Measurements from ENCODE around the gene FHL3.

FHL3 gene

DNA sequence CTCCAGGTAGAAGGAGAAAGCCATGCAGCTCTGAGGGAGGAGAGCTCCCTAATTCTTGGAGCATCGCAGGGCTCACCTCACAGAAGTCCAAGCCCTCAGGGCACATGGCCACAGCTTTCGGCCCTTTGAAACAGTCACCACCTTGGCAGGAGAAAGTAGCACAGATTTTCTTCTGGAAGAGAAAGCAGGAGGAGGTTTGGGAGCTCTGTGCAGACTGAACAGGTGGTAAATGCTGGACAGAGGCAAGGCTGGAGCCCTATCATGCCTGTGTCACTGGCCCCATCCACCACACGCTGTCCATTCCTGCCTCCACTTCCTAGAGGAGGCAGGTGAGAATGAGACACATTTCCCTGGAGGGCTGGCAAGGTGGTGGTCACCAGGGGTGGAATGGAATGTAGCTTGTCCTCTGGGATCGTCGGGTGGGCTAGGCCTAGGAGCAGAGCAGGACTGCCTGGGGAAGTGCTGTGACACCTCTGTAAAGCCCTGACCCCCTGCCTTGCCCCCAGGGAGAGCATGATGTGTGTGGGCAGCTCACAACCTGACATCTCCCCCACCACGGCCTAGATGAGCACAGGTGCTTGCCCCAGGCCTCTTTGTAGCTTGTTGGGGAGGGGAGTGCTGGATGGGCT lies 55.7 kb downstream of the FHL3 start:
- in situ Hi-C loops (cut with MboI; ENCODE audit: low pct_unique_long_range_greater_than_20kb, low sequenced_read_pairs, unreplicated experiment) = no loop called here
- TF ChIP-seq, protein P1, sequence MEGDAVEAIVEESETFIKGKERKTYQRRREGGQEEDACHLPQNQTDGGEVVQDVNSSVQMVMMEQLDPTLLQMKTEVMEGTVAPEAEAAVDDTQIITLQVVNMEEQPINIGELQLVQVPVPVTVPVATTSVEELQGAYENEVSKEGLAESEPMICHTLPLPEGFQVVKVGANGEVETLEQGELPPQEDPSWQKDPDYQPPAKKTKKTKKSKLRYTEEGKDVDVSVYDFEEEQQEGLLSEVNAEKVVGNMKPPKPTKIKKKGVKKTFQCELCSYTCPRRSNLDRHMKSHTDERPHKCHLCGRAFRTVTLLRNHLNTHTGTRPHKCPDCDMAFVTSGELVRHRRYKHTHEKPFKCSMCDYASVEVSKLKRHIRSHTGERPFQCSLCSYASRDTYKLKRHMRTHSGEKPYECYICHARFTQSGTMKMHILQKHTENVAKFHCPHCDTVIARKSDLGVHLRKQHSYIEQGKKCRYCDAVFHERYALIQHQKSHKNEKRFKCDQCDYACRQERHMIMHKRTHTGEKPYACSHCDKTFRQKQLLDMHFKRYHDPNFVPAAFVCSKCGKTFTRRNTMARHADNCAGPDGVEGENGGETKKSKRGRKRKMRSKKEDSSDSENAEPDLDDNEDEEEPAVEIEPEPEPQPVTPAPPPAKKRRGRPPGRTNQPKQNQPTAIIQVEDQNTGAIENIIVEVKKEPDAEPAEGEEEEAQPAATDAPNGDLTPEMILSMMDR (IDR thresholded peaks at IDR 0.05; ENCODE audit: extremely low read depth, insufficient read depth, missing control alignments) = no peak
- no peak for DNase-seq (ENCODE audit: low spot score)

DNA sequence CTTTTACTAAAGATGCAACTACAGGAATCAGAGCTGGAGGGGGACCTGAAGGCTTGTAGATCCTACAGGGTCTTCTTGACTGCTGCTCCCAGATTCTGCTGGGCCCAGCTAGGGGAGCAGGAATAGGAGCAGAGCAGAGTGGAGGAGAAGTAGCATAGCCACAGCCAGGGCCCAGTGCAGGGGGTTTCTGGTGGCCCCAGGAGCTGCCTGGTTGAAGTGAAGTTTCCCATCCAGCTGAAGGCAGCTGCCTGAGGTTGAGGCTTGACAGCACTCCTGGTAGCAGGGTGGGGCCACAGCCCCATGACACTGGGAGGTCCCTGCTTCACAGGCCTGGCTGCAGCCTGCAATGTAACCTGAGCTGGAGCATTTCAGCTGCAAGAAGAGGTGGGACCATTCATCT lies 56.5 kb downstream of the FHL3 start:
- TF ChIP-seq, protein P1 (IDR thresholded peaks at IDR 0.05; ENCODE audit: extremely low read depth, insufficient read depth, missing control alignments) = no peak
- in situ Hi-C loops (cut with MboI; ENCODE audit: low pct_unique_long_range_greater_than_20kb, low sequenced_read_pairs, unreplicated experiment) = no loop called here
- DNase-seq (ENCODE audit: low spot score) = no peak

GRCh38 chr1:37948166-37948565 lies 57.1 kb downstream of the FHL3 start:
- in situ Hi-C loops (cut with MboI; ENCODE audit: low pct_unique_long_range_greater_than_20kb, low sequenced_read_pairs, unreplicated experiment) = no loop called here
- TF ChIP-seq, protein P1 (IDR thresholded peaks at IDR 0.05; ENCODE audit: extremely low read depth, insufficient read depth, missing control alignments) = no peak
- DNase-seq (ENCODE audit: low spot score) = no peak

DNA sequence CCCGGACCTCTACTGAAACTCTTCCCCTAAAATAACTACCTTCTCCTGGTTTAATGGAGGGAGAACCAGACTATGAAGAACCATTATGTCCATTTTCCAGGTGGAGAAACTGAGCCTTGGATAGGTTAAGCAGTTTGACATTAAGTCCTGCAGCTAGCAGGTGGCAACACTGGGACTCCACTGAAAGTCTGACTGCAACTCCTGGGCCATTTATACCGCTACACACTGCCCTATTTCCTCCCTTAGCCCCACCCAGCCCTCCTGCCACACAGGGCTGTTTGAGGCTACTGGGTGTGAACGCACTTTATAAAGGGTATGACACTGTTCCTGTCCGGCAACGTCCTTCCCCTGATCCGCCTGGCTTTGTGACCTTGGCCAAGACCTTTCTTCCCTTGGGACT lies 58.0 kb downstream of the FHL3 start:
- in situ Hi-C loops (cut with MboI; ENCODE audit: low pct_unique_long_range_greater_than_20kb, low sequenced_read_pairs, unreplicated experiment) = no loop called here
- no peak for DNase-seq (ENCODE audit: low spot score)
- TF ChIP-seq, protein P1 (IDR thresholded peaks at IDR 0.05; ENCODE audit: extremely low read depth, insufficient read depth, missing control alignments) = no peak

All from GM13977 (cell line).